Ectodermal cell (in vitro differentiated cells): Measurements from ENCODE around the gene NOC2L.

Source experiments
- H3K27ac ChIP-seq: 2 replicates; pipeline ENCODE4 v1.7.0; 2013; ENCODE audit warnings: mild to moderate bottlenecking, low read depth, low read length; ENCODE audit not compliant: insufficient read depth, poor library complexity, severe bottlenecking
- H3K27me3 ChIP-seq: 2 replicates; pipeline ENCODE4 v1.7.0; 2013; ENCODE audit warnings: mild to moderate bottlenecking, low read length; ENCODE audit not compliant: insufficient read depth, control insufficient read depth, poor library complexity, severe bottlenecking
- H3K36me3 ChIP-seq: one replicate; pipeline ENCODE4 v1.7.0; 2013; ENCODE audit warnings: low read length; ENCODE audit not compliant: control insufficient read depth, insufficient read depth
- H3K4me1 ChIP-seq: one replicate; pipeline ENCODE4 v1.7.0; 2013; ENCODE audit warnings: low read length; ENCODE audit not compliant: control insufficient read depth, insufficient read depth
- H3K4me3 ChIP-seq: 2 replicates; pipeline ENCODE4 v1.7.0; 2013; ENCODE audit warnings: low read depth, low read length, control low read depth; ENCODE audit not compliant: insufficient read depth
- H3K9me3 ChIP-seq: 2 replicates; pipeline ENCODE4 v1.7.0; 2013; ENCODE audit warnings: mild to moderate bottlenecking, low read length, moderate library complexity; ENCODE audit not compliant: control insufficient read depth
- WGBS, 2 experiments: methylation state at CpG; one replicate each; pipeline ENCODE4 v1.1.7; 2013; ENCODE audit warnings: missing lambda C conversion rate in 2 of 2; 5-methylcytosine and 5-hydroxymethylcytosine counted together

NOC2L gene

DNA sequence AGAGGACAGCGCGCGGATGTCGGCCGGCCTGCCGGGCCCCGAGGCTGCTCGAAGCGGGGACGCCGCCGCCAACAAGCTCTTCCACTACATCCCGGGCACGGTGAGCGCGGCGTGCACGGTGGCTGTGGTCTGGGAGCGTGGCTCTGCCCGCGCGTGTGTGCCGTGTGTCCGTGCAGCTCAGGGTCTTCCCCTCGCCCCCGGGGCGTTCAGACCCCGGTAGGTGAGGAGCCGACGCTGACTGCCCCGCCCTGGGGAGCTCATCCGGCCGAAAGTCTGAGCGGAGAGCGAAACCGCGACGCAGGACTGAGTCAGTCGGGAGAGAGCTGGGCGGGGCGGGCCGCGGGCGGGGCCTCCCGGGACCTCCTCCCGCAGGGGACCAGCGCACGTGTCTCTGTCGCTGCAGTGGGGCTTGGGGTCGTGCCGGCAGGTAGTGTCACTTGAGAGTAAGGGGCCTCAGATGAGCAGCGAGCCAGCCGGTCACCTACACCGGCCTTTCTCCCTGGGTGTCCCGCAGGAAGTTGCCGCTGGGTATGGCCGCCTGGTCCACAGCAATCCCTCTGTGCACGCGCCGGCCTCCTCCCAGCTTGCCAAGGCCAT is 7.7 kb upstream of the NOC2L start:
- 2% methylated on average over 60 of the region's 60 CpGs for WGBS, 2 experiments
- no peaks in the 10 kb centered on the region for H3K9me3 ChIP-seq
- peaks cover 5% of the 10 kb centered on the region for H3K36me3 ChIP-seq
- peaks cover 9% of the 10 kb centered on the region for H3K4me1 ChIP-seq
- H3K27me3 ChIP-seq = peaks cover 68% of the 10 kb centered on the region
- peak overlapping the region; percentile 36 for H3K4me3 ChIP-seq
- no peak overlapping the region for H3K27ac ChIP-seq

DNA sequence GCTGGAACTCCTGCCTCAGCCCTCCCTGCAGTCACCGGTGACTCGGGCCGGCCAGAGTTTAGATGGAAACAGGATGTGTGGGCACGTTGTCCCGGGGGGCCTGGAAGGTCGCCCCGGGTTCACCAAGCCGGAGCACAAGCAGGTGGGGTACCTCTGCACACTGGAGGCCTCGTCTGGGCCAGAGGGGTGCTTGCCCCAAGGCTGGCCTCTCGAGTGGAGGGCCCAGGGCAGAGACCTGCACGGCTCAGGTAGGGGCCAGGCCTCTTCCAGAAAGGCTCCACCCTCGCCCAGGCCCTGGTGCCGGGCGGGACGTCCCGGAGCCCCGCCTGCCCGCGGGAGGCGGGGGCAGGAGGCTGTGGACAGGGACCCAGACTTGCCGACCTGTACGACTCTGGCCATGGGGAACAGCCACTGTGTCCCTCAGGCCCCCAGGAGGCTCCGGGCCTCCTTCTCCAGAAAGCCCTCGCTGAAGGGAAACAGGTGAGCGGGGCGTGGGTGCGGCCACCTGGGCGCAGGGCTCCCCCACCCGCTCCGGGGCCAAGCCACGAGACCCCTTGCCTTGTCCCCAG is 7.2 kb upstream of the NOC2L start, which contains the start of gene PLEKHN1:
Gene PLEKHN1, plus strand, starts transcription at position 348 of the 569 bp plus-strand sequence. Its CDS starts 50 bp downstream, at position 398.
- peaks cover 67% of the 10 kb centered on the region for H3K27me3 ChIP-seq

DNA sequence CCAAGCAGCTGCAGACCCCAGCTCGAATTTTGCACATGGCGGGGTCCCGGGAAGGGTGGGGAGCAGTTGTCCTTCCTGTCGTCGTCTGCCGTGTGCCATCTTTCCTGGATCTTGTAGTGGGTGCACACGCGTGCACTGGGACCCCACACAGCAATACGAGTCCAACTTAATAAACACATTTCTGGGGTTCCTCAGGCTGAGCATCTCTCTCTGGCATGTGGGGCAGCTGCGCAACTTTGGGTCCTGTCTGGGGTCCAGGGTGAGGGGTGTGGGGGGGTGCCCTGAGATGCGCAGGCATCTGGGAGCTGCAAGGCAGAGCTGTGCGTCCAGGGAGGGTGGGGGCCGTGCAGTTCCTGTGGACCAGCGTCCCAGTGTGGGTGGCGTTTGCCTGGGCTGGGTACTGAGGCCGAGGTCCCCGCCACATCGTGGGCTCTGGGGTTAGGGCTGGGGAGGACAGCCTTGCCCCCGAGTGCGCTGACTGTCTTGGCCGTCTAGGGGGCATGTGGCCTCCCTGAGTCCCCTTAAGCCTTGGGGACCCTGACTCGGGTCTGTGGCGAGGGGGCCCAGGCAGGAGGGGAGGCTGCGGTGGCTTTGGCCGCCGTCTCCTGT is 6.6 kb upstream of the NOC2L start:
- Histone ChIP-seq H3K9me3 (no peaks in the 10 kb centered on the region), H3K27me3 (peaks cover 66% of the 10 kb centered on the region), H3K27ac (no peak overlapping the region), H3K4me1 (peaks cover 9% of the 10 kb centered on the region), H3K4me3 (no peak overlapping the region), H3K36me3 (peaks cover 5% of the 10 kb centered on the region)
- 91 to 93% methylated on average over 26 of the region's 26 CpGs for WGBS, 2 experiments

More for the DNA sequence above, 7.2 kb upstream of the NOC2L start, which contains the start of gene PLEKHN1:
- Histone ChIP-seq H3K27ac (no peak within 1 kb of the TSS), H3K9me3 (no peaks in the 10 kb centered on the region), H3K4me3 (peak within 1 kb of the TSS; percentile 36), H3K36me3 (peaks cover 5% of the 10 kb centered on the region), H3K4me1 (peaks cover 9% of the 10 kb centered on the region)
- 23 to 24% methylated on average over 31 of the region's 31 CpGs for WGBS, 2 experiments

- peaks cover 64% of the 10 kb centered on the region for H3K27me3 ChIP-seq
- 95% methylated on average over 39 to 41 of the region's 51 CpGs for WGBS, 2 experiments
Measured at GRCh38 chr1:964691-965525, 5.9 kb upstream of the NOC2L start.

GRCh38 chr1:963746-964525 is 4.9 kb upstream of the NOC2L start:
- Histone ChIP-seq H3K9me3 (no peaks in the 10 kb centered on the region), H3K4me3 (no peak overlapping the region), H3K27ac (no peak overlapping the region), H3K4me1 (peaks cover 9% of the 10 kb centered on the region), H3K27me3 (peaks cover 62% of the 10 kb centered on the region), H3K36me3 (peaks cover 5% of the 10 kb centered on the region)
- WGBS, 2 experiments = 95% methylated on average over 47 of the region's 47 CpGs

More at GRCh38 chr1:964691-965525, 5.9 kb upstream of the NOC2L start:
- Histone ChIP-seq H3K4me1 (peaks cover 9% of the 10 kb centered on the region), H3K4me3 (no peak overlapping the region), H3K36me3 (peaks cover 5% of the 10 kb centered on the region), H3K9me3 (no peaks in the 10 kb centered on the region), H3K27ac (no peak overlapping the region)

DNA sequence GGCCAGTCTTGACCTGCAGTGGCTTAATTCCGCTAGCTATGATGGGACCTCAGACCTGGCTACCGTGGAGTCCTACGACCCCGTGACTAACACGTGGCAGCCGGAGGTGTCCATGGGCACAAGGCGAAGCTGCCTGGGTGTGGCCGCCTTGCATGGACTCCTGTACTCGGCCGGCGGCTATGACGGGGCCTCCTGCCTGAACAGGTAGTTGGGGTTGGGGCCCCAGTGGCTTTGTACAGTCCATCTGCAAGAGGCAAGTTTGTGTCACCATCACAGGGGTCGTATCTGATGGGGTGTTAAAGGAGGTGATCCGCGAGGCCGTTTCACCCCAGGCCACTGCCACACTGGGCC is 4.2 kb upstream of the NOC2L start:
- Histone ChIP-seq H3K9me3 (no peaks in the 10 kb centered on the region), H3K27ac (no peak overlapping the region), H3K4me3 (no peak overlapping the region), H3K27me3 (peaks cover 56% of the 10 kb centered on the region), H3K4me1 (peaks cover 9% of the 10 kb centered on the region), H3K36me3 (peaks cover 5% of the 10 kb centered on the region)
- 95 to 96% methylated on average over 16 of the region's 16 CpGs for whole genome bisulfite sequencing, 2 experiments

DNA sequence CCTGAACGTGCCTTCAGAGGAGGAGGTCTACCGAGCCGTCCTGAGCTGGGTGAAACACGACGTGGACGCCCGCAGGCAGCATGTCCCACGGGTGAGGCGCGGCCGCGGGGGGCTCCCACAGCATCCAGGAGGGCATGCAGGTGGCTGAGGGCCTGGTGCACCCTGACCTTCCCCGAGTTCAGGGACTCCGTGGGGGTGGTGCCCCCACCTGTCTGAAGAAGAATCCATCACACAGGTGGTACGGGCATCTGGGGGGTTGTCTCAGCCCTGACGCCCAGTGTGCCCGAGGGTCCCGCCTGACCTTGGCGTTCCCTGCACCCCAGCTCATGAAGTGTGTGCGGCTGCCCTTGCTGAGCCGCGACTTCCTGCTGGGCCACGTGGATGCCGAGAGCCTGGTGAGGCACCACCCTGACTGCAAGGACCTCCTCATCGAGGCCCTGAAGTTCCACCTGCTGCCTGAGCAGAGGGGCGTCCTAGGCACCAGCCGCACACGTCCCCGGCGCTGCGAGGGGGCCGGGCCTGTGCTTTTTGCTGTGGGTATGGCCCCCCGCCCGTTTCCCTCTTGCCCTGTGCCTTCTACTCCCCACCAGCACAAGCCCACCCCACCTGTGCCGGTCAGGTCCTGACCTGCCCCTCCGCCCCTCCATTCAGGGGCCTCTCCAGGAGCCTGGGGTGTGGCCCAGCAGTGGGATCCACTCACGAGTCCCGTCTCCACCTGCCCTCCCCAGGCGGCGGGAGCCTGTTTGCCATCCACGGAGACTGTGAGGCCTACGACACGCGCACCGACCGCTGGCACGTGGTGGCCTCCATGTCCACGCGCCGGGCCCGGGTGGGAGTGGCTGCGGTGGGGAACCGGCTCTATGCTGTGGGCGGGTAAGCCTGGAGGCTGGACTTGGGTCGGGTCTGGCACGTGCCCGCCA is 3.6 kb upstream of the NOC2L start:
- peaks cover 49% of the 10 kb centered on the region for H3K27me3 ChIP-seq
- H3K36me3 ChIP-seq = peaks cover 5% of the 10 kb centered on the region
- no peaks in the 10 kb centered on the region for H3K9me3 ChIP-seq
- 96% methylated on average over 57 of the region's 57 CpGs for WGBS, 2 experiments
- no peak overlapping the region for H3K27ac ChIP-seq
- no peak overlapping the region for H3K4me3 ChIP-seq
- peaks cover 9% of the 10 kb centered on the region for H3K4me1 ChIP-seq

DNA sequence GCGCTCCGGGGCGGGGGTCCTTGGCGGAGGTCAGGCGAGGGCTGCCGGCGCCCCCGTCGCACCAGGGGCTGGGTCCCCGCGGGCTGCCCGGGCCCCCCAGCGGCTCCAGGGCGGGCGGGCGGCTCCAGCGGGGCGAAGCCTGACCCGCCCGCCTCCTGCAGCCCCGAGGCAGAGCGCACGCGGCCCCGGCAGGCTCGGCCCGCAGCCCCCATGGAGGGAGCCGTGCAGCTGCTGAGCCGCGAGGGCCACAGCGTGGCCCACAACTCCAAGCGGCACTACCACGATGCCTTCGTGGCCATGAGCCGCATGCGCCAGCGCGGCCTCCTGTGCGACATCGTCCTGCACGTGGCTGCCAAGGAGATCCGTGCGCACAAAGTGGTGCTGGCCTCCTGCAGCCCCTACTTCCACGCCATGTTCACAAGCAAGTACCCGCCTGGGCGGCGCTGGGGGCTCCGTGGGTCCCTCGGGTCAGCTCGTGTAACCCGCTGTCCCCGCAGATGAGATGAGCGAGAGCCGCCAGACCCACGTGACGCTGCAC is 2.1 kb upstream of the NOC2L start:
- H3K36me3 ChIP-seq = peaks cover 5% of the 10 kb centered on the region
- H3K4me1 ChIP-seq = peaks cover 1% of the 10 kb centered on the region
- WGBS, 2 experiments = 33% methylated on average over 56 of the region's 56 CpGs
- peaks cover 35% of the 10 kb centered on the region for H3K27me3 ChIP-seq
- H3K4me3 ChIP-seq = peak overlapping the region; percentile 66
- H3K9me3 ChIP-seq = no peaks in the 10 kb centered on the region
- H3K27ac ChIP-seq = no peak overlapping the region
